Measurements from ENCODE around the gene TUNAR.

The TUNAR gene

GRCh38 chr14:95939335-95939734 is 62.7 kb downstream of the TUNAR start:
- TF ChIP-seq CREB1 (IDR thresholded peaks at IDR 0.05; ENCODE audit: low read depth) (no peak), USF1 (IDR thresholded peaks at IDR 0.05) (no peak), FOXM1 (IDR thresholded peaks at IDR 0.05; ENCODE audit: borderline replicate concordance, low read depth) (no peak), EGR1 (IDR thresholded peaks at IDR 0.05) (no peak), REST (IDR thresholded peaks at IDR 0.05; ENCODE audit: low read depth) (no peak)

GRCh38 chr14:95941897-95942296 is 65.3 kb downstream of the TUNAR start:
- no peak for TF ChIP-seq YY1 (IDR thresholded peaks at IDR 0.05; ENCODE audit: low read depth)

DNA sequence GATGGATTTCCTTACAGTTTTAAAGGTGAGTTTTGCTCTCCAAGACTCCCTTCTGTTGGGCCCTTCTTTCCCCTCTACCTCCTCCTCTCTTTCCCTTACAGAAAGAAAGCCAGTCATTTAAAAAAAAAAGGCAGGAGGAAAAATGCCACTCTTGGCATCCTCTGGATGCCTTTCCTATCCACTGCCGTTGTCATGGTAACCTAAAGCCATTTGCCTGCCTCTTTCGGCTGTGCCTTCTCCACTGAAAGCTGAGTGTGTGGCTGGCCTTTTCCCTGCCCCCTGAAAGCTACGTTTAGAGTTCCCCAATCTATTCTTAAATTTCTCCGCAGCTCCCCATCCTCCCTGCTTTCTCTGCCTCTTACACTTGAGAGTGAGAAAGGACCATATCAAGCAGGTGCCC is 67.1 kb downstream of the TUNAR start:
- no peak for TF ChIP-seq REST (IDR thresholded peaks at IDR 0.05; ENCODE audit: low read depth)
- no peak for TF ChIP-seq EGR1 (IDR thresholded peaks at IDR 0.05)
- no peak for TF ChIP-seq TCF12 (IDR thresholded peaks at IDR 0.05; ENCODE audit: low read depth)
- TF ChIP-seq CEBPB (IDR thresholded peaks at IDR 0.05): no peak
- TF ChIP-seq NFIC (IDR thresholded peaks at IDR 0.05): no peak
- TF ChIP-seq RAD21 (IDR thresholded peaks at IDR 0.05; ENCODE audit: low read depth): no peak
- TF ChIP-seq ZBTB7A (IDR thresholded peaks at IDR 0.05; ENCODE audit: low read depth): no peak
- no peak for TF ChIP-seq YY1 (IDR thresholded peaks at IDR 0.05; ENCODE audit: low read depth)
- TF ChIP-seq EP300 (IDR thresholded peaks at IDR 0.05; ENCODE audit: borderline replicate concordance): no peak
- no peak for TF ChIP-seq TAF1 (IDR thresholded peaks at IDR 0.05; ENCODE audit: low read depth)
- no peak for TF ChIP-seq FOXM1 (IDR thresholded peaks at IDR 0.05; ENCODE audit: borderline replicate concordance, low read depth)

- TF ChIP-seq NFIC (IDR thresholded peaks at IDR 0.05) (no peak), CREB1 (IDR thresholded peaks at IDR 0.05; ENCODE audit: low read depth) (no peak), EP300 (IDR thresholded peaks at IDR 0.05; ENCODE audit: borderline replicate concordance) (no peak), REST (IDR thresholded peaks at IDR 0.05; ENCODE audit: low read depth) (no peak), CEBPB (IDR thresholded peaks at IDR 0.05) (no peak), YY1 (IDR thresholded peaks at IDR 0.05; ENCODE audit: low read depth) (no peak), USF1 (IDR thresholded peaks at IDR 0.05) (no peak), TEAD4 (IDR thresholded peaks at IDR 0.05) (no peak), TCF12 (IDR thresholded peaks at IDR 0.05; ENCODE audit: low read depth) (no peak), RAD21 (IDR thresholded peaks at IDR 0.05; ENCODE audit: low read depth) (no peak), EGR1 (IDR thresholded peaks at IDR 0.05) (no peak), ZBTB7A (IDR thresholded peaks at IDR 0.05; ENCODE audit: low read depth) (no peak), TAF1 (IDR thresholded peaks at IDR 0.05; ENCODE audit: low read depth) (no peak)
- TF ChIP-seq, protein P1, sequence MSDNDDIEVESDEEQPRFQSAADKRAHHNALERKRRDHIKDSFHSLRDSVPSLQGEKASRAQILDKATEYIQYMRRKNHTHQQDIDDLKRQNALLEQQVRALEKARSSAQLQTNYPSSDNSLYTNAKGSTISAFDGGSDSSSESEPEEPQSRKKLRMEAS (IDR thresholded peaks at IDR 0.05): no peak
Measured at GRCh38 chr14:95944462-95944861, 67.8 kb downstream of the TUNAR start.

GRCh38 chr14:95946867-95947266 is 70.2 kb downstream of the TUNAR start:
- no peak for TF ChIP-seq YY1 (IDR thresholded peaks at IDR 0.05; ENCODE audit: low read depth)
- no peak for TF ChIP-seq EP300 (IDR thresholded peaks at IDR 0.05; ENCODE audit: borderline replicate concordance)
- TF ChIP-seq ZBTB7A (IDR thresholded peaks at IDR 0.05; ENCODE audit: low read depth): no peak
- no peak for TF ChIP-seq CREB1 (IDR thresholded peaks at IDR 0.05; ENCODE audit: low read depth)
- TF ChIP-seq TAF1 (IDR thresholded peaks at IDR 0.05; ENCODE audit: low read depth): no peak
- no peak for TF ChIP-seq FOXM1 (IDR thresholded peaks at IDR 0.05; ENCODE audit: borderline replicate concordance, low read depth)
- TF ChIP-seq, protein P1 (IDR thresholded peaks at IDR 0.05): no peak
- TF ChIP-seq NFIC (IDR thresholded peaks at IDR 0.05): no peak
- no peak for TF ChIP-seq RAD21 (IDR thresholded peaks at IDR 0.05; ENCODE audit: low read depth)
- no peak for TF ChIP-seq USF1 (IDR thresholded peaks at IDR 0.05)
- TF ChIP-seq TCF12 (IDR thresholded peaks at IDR 0.05; ENCODE audit: low read depth): no peak
- no peak for TF ChIP-seq EGR1 (IDR thresholded peaks at IDR 0.05)
- no peak for TF ChIP-seq TEAD4 (IDR thresholded peaks at IDR 0.05)
- TF ChIP-seq REST (IDR thresholded peaks at IDR 0.05; ENCODE audit: low read depth): no peak

All from Ishikawa (cell line).